Measurements from ENCODE around the gene KCNK10.

Gene KCNK10, protein sequence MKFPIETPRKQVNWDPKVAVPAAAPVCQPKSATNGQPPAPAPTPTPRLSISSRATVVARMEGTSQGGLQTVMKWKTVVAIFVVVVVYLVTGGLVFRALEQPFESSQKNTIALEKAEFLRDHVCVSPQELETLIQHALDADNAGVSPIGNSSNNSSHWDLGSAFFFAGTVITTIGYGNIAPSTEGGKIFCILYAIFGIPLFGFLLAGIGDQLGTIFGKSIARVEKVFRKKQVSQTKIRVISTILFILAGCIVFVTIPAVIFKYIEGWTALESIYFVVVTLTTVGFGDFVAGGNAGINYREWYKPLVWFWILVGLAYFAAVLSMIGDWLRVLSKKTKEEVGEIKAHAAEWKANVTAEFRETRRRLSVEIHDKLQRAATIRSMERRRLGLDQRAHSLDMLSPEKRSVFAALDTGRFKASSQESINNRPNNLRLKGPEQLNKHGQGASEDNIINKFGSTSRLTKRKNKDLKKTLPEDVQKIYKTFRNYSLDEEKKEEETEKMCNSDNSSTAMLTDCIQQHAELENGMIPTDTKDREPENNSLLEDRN

DNA sequence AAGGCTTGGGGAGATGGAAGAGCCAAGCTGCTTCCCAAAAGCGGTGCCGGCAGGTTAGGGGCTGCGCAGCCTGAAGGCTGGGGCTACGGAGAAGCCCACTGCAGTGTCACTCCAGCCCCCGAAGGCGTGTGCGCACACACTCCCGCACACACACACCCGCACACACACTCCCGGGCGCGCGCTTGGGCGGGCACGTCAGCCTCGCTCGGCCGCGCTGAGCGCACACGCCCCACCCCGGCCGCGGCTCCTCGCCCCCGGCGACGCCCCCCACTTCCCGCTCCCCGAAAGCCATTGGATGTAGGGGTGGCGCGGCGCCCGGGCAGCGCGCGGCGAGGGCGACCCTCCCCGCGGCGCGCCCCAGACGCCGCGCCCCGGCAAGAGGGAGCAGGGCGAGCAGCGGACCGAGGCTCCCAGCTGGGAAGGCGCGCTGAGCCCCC lies at the start of gene KCNK10:
KCNK10 (minus strand) TSS at position 184 of the 437 bp plus-strand sequence. CDS start 471 bp downstream, outside the sequence.
- no peak for FAIRE-seq

- no peak for FAIRE-seq
These were observed 46.4 kb upstream of the KCNK10 start for GRCh38 chr14:88369496-88369895.

DNA sequence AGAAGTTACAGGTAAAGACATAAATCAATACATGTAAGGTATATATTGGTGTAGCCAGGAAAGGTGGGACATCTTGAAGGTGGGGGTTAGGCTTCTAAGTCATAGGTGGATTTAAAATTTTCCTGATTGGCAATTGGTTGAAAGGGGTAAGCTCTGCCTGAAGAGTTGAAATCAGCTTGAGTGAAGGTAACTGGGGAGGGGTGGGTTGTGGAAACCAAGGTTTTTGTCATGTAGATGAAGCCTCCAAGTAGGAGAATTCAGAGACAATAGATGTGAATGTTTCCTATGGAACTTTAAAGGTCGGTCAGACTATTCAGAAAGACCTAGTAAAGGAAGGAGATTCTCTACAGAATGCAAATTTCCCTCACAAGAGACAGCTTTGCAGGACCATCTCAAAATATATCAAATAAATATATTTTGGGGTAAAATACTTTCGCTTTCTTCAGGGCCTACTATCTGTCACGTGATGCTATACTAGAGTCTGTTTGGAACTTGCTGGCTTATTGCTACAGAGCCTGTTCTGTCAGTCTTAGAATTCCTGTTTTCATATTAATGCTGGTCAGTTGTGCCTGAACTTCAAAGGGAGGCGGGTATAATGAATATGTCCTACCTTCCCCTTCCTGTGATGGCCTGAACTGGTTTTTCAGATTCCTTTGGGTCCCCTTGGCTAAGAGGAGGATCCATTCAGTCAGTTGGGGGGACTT lies 41.8 kb upstream of the KCNK10 start:
- FAIRE-seq: no peak

GRCh38 chr14:88363644-88364043 lies 40.6 kb upstream of the KCNK10 start:
- FAIRE-seq: no peak

GRCh38 chr14:88359500-88359899 lies 36.4 kb upstream of the KCNK10 start:
- FAIRE-seq: no peak

- no peak for FAIRE-seq
These were observed 31.3 kb upstream of the KCNK10 start for GRCh38 chr14:88354358-88354757.

GRCh38 chr14:88352698-88353097 lies 29.6 kb upstream of the KCNK10 start:
- no peak for FAIRE-seq

DNA sequence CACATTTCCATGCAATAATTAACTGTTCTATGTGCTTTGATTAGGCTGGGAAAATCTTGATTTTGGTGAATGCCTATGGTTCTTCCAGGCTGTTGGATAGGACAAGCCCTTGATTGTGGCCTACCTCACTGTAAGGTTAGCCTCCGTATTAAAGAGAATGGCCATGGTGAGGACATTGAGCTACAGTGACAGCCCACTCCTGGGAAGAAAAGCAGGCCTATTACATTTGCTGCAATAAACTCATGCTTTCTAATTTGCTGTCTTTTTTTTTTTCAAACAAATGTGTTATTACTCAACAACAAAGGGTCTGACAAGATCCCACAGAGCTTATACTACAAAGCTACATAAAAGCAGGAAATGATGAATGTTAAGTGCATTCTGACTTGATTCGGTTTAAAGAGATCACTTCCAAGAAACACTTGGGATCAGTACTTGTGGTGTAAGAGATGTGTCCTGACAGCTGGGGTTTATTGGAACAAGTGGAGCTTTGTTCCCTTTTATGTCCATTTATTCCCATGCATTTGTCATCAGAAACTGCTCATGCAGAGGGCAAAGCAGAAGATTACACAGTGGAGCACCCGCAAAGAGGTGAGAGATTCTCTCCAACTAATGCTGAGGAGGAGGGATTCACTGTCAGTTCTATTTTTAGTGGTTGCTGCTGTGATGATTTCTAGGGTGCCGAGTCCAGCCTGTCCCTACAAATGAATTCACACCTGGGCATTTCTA lies 29.1 kb upstream of the KCNK10 start:
- FAIRE-seq: peak; percentile 98

DNA sequence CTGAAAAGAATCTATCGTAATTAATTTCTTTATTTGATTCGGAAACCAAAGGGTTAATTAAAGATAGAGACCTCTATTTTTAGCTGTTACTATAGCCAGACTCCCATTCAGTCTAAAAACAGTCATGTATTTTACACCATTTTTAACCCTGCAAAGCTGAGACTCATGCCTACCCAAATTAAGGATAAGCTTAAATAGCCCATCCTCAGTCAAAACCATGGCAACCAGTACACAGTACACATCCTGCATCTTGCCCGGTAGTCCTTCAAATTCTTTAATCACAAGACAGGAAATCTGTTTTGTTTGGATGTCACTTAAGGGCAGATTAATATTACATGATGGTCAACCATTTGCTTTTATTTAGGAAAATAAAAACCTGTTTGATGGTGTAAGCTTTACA lies 25.5 kb upstream of the KCNK10 start:
- FAIRE-seq: no peak

- no peak for FAIRE-seq
These were observed 23.1 kb upstream of the KCNK10 start for GRCh38 chr14:88346048-88346639.

- no peak for FAIRE-seq
These were observed 19.9 kb upstream of the KCNK10 start for GRCh38 chr14:88342980-88343379.

- peak; percentile 94 for FAIRE-seq
These were observed 17.3 kb upstream of the KCNK10 start for GRCh38 chr14:88340357-88340756.

GRCh38 chr14:88333036-88333435 lies 10.0 kb upstream of the KCNK10 start:
- no peak for FAIRE-seq

GRCh38 chr14:88327497-88327896 lies 4.4 kb upstream of the KCNK10 start:
- no peak for FAIRE-seq

GRCh38 chr14:88326352-88327103 lies 3.5 kb upstream of the KCNK10 start:
- no peak for FAIRE-seq

DNA sequence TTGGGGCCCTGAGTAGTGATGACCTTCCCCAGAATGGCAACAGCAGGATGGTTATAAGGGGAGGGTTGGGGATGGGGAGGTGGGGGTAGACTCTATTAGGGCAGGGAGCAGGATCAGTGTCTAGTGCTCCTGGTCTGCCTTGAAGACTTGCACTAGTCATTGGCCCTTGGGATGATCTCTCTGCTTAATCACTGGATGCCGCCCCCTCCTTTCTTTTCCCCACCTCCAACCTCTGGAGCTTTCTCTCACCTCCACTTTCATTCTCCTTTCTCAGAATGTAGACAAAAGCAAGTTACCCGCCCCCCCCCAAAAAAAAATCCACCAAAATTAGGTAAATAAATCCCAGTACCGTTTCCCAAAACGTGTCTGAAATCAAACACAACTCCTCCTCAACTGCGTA lies 2.8 kb upstream of the KCNK10 start:
- no peak for FAIRE-seq

- no peak for FAIRE-seq
These were observed 1.9 kb upstream of the KCNK10 start for GRCh38 chr14:88324930-88325329.

DNA sequence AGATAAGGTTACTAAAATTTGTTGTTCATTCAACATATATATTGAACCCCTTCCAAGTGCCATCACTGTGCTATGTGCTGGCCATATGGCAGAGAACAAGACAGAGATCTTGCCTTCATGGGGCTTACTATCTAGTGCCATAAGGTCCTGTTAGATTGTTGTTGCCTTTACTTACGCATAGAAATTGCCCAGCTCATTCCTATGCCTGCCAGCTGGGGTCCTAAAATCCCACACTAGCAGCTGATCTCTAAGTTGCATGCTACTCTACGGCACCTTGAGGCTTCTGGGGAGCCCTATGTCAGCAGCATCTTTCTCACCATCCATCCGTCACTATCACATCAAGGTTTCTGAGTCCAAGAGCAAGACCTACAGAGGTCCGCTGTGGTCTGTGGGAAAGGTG lies 1.4 kb upstream of the KCNK10 start:
- FAIRE-seq: no peak

DNA sequence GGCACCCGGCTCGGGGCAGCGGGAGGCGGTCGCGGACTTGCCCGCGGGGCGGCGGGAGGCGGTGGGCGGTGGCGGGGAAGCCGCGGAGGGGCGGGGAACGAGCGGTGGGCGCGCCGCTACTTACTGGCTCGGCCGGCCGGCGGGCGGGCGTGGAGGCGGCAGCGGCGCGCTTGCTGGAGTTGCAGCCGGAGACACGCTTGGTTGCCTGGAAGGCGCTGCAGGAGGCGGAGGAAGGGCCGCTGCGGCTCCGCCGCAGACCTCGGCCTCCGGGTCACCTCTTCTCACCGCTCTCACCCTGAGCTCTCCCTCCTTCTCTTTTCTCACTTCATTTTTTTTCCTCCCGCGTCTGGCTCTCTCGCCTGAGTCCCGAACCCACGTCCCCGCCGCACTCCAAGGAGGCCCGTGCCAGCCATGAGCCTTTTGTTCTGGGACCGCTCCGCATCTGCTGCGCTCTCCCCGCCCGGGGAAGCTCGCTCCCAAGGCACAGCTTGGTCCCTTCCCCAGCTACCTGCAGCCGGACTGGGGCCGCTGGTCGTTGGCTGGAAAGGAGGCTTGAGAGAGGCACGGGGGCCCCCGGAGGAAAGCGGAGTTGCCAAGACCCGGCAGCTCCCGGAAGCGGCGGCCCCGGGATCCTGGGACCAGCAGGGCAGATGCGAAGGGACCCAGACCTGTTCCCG lies 592 bp upstream of the KCNK10 start:
- no peak for FAIRE-seq

DNA sequence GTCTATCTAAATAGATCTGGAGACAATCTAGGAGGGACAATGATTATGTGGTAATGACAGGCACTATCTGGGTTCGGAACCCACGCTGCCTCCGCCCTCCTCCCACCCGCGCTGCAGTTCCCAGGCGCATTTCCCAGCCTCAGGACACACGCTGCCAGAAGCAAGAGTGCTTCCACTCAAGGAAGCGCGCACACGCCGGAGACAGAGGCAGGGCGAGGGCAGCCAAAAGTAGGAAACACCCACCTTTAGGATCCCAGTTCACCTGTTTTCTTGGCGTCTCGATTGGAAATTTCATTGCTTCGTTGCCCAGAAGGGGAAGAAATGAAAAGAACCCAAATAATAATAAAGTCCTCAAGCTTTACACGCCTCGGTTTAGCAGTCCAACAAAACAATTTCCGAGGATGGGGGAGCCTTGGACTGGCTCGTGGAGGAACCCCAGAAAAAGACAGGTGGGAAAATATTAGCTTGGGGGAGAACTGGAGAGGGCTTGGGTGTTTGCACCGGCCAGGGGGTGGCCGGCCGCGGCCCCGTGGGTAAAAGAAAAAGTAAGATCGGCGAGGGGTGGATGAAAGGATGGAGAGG lies 474 bp downstream of the KCNK10 start:
- FAIRE-seq: no peak

Data from islet of Langerhans (tissue), 1 donor.